Measurements from ENCODE around the gene HOXA6. TPM values are rescaled to one million over a fixed set of nuclear protein-coding genes. Genes with fewer than 3 reads are reported as not detected.

HOXA6 gene
- total RNA-seq, 1 donor from 2014 or later: 6.5 TPM

GRCh38 chr7:27157702-27158431 lies 10.3 kb upstream of the HOXA6 start:
- DNase-seq: no peak
- H3K9me3 ChIP-seq: no peaks in the 10 kb centered on the region

GRCh38 chr7:27156916-27157701 lies 9.5 kb upstream of the HOXA6 start:
- peaks cover 91% of the 10 kb centered on the region for H3K27me3 ChIP-seq
- intact Hi-C loops (cut with DNase I): loop anchor here (5.0 kb wide), 1 partner anchor 785 kb away; no protein-coding TSS in a partner anchor
- DNase-seq: no peak
- TF ChIP-seq, protein P1, sequence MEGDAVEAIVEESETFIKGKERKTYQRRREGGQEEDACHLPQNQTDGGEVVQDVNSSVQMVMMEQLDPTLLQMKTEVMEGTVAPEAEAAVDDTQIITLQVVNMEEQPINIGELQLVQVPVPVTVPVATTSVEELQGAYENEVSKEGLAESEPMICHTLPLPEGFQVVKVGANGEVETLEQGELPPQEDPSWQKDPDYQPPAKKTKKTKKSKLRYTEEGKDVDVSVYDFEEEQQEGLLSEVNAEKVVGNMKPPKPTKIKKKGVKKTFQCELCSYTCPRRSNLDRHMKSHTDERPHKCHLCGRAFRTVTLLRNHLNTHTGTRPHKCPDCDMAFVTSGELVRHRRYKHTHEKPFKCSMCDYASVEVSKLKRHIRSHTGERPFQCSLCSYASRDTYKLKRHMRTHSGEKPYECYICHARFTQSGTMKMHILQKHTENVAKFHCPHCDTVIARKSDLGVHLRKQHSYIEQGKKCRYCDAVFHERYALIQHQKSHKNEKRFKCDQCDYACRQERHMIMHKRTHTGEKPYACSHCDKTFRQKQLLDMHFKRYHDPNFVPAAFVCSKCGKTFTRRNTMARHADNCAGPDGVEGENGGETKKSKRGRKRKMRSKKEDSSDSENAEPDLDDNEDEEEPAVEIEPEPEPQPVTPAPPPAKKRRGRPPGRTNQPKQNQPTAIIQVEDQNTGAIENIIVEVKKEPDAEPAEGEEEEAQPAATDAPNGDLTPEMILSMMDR (IDR thresholded peaks at IDR 0.05): no peak
- H3K4me3 ChIP-seq: peak overlapping the region; percentile 55
- ATAC-seq: no peak
- peak overlapping the region; percentile 79 for H3K27ac ChIP-seq
- H3K9me3 ChIP-seq: no peaks in the 10 kb centered on the region
- peaks cover 28% of the 10 kb centered on the region for H3K4me1 ChIP-seq
- H3K36me3 ChIP-seq: no peaks in the 10 kb centered on the region

More at GRCh38 chr7:27157702-27158431, 10.3 kb upstream of the HOXA6 start:
- TF ChIP-seq, protein P1 (IDR thresholded peaks at IDR 0.05): no peak
- Histone ChIP-seq H3K27me3 (peaks cover 90% of the 10 kb centered on the region), H3K4me1 (peaks cover 28% of the 10 kb centered on the region), H3K36me3 (no peaks in the 10 kb centered on the region), H3K27ac (no peak overlapping the region), H3K4me3 (no peak overlapping the region)
- no peak for ATAC-seq
- intact Hi-C loops (cut with DNase I): loop anchor here (5.0 kb wide), 1 partner anchor 786 kb away; no protein-coding TSS in a partner anchor

- TF ChIP-seq, protein P1 (IDR thresholded peaks at IDR 0.05): no peak
- Histone ChIP-seq H3K4me1 (peaks cover 28% of the 10 kb centered on the region), H3K27me3 (peaks cover 91% of the 10 kb centered on the region), H3K9me3 (no peaks in the 10 kb centered on the region), H3K4me3 (peak within 1 kb of the TSS; percentile 55), H3K27ac (peak within 1 kb of the TSS; percentile 79), H3K36me3 (no peaks in the 10 kb centered on the region)
- intact Hi-C loops (cut with DNase I): loop anchor here (5.0 kb wide), 1 partner anchor 784 kb away; no protein-coding TSS in a partner anchor
- DNase-seq (peak; percentile 73), ATAC-seq (no peak)
Measured at GRCh38 chr7:27156508-27156898, 8.9 kb upstream of the HOXA6 start, which contains the start of gene HOXA7. Gene HOXA7, minus strand, starts transcription at chr7:27156675. Its CDS starts 130 bp downstream, at chr7:27156545.

DNA sequence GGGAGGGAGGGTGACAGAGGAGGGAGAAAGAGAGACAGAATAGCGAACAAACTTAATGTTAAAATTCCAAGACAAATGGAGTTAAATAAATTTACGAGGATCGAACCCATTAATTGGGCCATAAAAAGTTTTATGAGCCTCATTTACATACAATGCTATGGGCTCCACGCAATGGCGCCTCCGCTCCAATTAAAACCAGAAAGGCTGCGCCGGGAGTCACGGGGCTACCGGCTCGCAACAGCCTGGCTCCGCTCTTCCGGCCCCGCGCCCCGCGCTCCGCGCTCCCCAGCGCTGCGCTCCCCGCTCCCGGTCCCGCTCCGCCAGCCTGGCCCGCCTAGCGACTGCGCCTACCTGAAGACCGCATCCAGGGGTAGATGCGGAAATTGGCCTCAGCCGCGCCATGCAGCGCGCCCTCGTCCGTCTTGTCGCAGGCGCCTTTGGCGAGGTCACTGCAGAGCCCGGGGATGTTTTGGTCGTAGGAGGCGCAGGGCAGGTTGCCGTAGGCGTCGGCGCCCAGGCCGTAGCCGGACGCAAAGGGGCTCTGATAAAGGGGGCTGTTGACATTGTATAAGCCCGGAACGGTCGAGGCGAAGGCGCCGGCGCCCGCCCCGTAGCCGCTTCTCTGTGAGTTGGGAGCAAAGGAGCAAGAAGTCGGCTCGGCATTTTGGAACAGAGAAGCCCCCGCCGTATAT lies 8.4 kb upstream of the HOXA6 start:
- peaks cover 30% of the 10 kb centered on the region for H3K4me1 ChIP-seq
- peak overlapping the region; percentile 79 for H3K27ac ChIP-seq
- DNase-seq (peak; percentile 61), ATAC-seq (no peak)
- H3K4me3 ChIP-seq: peak overlapping the region; percentile 55
- peaks cover 94% of the 10 kb centered on the region for H3K27me3 ChIP-seq
- no peaks in the 10 kb centered on the region for H3K9me3 ChIP-seq
- TF ChIP-seq, protein P1 (IDR thresholded peaks at IDR 0.05): no peak
- intact Hi-C loops (cut with DNase I): loop anchor here (5.0 kb wide), 1 partner anchor 784 kb away; no protein-coding TSS in a partner anchor
- no peaks in the 10 kb centered on the region for H3K36me3 ChIP-seq
